ENCODE results near the gene KRTAP21-2.

Gene KRTAP21-2

DNA sequence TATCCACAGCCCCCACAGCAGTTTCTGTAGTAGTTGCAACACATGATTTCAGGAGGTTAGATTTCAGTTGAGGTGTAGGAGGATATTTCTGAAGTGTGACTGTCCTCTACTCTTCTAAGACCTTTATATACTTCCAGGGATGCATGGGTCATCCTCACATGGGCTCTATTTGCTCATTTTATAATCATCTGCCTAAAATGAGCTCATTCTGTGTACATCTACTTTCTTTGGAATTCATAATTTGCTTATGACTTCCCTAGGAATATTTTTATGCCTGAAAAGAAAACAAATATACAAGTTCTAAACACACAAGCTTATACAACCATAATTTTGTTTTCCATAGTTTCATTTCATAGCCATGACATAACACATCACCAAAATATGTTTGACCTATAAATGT lies at the start of gene KRTAP21-2:
TSS of gene KRTAP21-2 (minus strand) at position 101 of the 400 bp plus-strand sequence. CDS start at position 44, 57 bp downstream.
- H3K9me2 ChIP-seq (replicated peaks; ENCODE audit: insufficient read depth, low read length), result no peaks in the 10 kb centered on the region
- no peaks in the 10 kb centered on the region for H3K9me3 ChIP-seq (ENCODE audit: insufficient read depth, low read length)
- no peaks in the 10 kb centered on the region for H3K27me3 ChIP-seq (ENCODE audit: low read length)
- H2AFZ ChIP-seq (ENCODE audit: low read depth, low read length, severe bottlenecking), result no peak within 1 kb of the TSS
- no peak for TF ChIP-seq EZH2phosphoT487 (conservative IDR thresholded peaks at IDR 0.05; ENCODE audit: low read length)
- TF ChIP-seq, protein P1, sequence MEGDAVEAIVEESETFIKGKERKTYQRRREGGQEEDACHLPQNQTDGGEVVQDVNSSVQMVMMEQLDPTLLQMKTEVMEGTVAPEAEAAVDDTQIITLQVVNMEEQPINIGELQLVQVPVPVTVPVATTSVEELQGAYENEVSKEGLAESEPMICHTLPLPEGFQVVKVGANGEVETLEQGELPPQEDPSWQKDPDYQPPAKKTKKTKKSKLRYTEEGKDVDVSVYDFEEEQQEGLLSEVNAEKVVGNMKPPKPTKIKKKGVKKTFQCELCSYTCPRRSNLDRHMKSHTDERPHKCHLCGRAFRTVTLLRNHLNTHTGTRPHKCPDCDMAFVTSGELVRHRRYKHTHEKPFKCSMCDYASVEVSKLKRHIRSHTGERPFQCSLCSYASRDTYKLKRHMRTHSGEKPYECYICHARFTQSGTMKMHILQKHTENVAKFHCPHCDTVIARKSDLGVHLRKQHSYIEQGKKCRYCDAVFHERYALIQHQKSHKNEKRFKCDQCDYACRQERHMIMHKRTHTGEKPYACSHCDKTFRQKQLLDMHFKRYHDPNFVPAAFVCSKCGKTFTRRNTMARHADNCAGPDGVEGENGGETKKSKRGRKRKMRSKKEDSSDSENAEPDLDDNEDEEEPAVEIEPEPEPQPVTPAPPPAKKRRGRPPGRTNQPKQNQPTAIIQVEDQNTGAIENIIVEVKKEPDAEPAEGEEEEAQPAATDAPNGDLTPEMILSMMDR (IDR thresholded peaks at IDR 0.05; ENCODE audit: insufficient read depth, low read length, poor library complexity, severe bottlenecking), result no peak
- no peak within 1 kb of the TSS for H3K4me2 ChIP-seq (ENCODE audit: low read depth, low read length, poor library complexity, severe bottlenecking)
- H3K79me2 ChIP-seq (ENCODE audit: insufficient read depth, low read length), result no peaks in the 10 kb centered on the region
- no peak within 1 kb of the TSS for H3K4me3 ChIP-seq (ENCODE audit: insufficient read depth, low read length, poor library complexity, severe bottlenecking)
- no peak within 1 kb of the TSS for H3K9ac ChIP-seq (ENCODE audit: low read length)
- H3K27ac ChIP-seq (ENCODE audit: low read depth, low read length), result no peak within 1 kb of the TSS
- H4K20me1 ChIP-seq (ENCODE audit: low read depth, low read length), result no peaks in the 10 kb centered on the region
- H3F3A ChIP-seq (ENCODE audit: insufficient read depth), result no peaks in the 10 kb centered on the region
- no peaks in the 10 kb centered on the region for H3K36me3 ChIP-seq (ENCODE audit: low read length)

DNA sequence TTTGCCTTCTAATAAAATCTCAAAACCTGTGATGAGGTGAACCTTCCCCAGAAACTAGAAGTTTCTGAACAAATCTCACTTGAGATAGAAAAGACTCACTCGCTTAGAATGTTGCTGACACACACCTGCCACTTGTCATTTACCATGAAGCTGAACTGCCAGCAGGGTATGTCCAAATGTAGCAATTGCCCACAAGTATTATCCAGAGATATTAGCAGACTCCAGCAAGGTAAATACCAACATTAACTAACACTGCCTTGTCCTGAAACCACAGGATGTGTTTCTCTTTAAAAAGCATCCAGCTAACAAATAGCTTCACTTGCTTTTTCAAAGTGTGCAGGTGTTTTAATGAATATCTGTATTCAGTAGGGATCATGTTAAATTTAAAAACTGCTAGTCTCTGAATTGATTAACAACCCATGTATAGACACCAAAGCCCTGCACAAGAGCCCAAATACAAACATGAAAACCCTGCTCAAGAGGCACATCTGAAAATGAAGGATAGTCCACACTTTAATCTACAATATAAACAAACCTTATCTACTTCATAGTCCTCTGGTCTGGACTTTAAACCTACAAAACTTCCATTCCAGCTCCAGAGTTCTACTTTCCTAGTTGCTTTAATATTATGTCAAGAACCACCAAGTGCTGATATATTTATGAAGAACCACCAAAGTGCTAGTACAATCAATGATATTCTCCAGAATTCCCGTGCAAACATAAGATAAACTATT lies 46.7 kb upstream of the KRTAP21-2 start:
- Histone ChIP-seq H3K9ac (ENCODE audit: low read length) (no peak overlapping the region), H3K79me2 (ENCODE audit: insufficient read depth, low read length) (no peaks in the 10 kb centered on the region), H3K9me2 (replicated peaks; ENCODE audit: insufficient read depth, low read length) (no peaks in the 10 kb centered on the region), H3F3A (ENCODE audit: insufficient read depth) (no peaks in the 10 kb centered on the region), H2AFZ (ENCODE audit: low read depth, low read length, severe bottlenecking) (no peak overlapping the region), H4K20me1 (ENCODE audit: low read depth, low read length) (no peaks in the 10 kb centered on the region), H3K4me3 (ENCODE audit: insufficient read depth, low read length, poor library complexity, severe bottlenecking) (no peak overlapping the region), H3K4me2 (ENCODE audit: low read depth, low read length, poor library complexity, severe bottlenecking) (no peak overlapping the region), H3K27me3 (ENCODE audit: low read length) (no peaks in the 10 kb centered on the region), H3K9me3 (ENCODE audit: insufficient read depth, low read length) (no peaks in the 10 kb centered on the region), H3K27ac (ENCODE audit: low read depth, low read length) (no peak overlapping the region), H3K36me3 (ENCODE audit: low read length) (no peaks in the 10 kb centered on the region)
- TF ChIP-seq, protein P1 (IDR thresholded peaks at IDR 0.05; ENCODE audit: insufficient read depth, low read length, poor library complexity, severe bottlenecking), result no peak

DNA sequence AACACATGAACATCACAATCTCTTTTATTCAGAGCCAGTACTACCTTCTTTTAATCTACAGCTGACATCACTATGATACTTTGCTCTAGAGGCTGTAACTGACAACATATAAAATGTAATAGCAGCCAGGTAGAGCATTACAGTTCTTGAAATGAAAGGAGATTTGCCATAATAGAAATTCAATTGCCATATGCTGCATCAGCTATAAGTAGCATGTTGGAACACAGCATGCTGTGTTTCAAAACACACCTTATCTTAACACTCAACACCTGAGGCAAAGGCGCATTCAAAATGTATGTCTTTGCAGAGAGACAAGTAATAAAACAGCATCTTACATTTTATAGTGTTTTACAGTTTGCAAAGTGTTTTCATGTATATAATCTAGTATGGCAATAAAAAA lies 32.2 kb upstream of the KRTAP21-2 start:
- Histone ChIP-seq H3K4me2 (ENCODE audit: low read depth, low read length, poor library complexity, severe bottlenecking) (no peak overlapping the region), H3K27me3 (ENCODE audit: low read length) (no peaks in the 10 kb centered on the region), H3K79me2 (ENCODE audit: insufficient read depth, low read length) (no peaks in the 10 kb centered on the region), H3K4me3 (ENCODE audit: insufficient read depth, low read length, poor library complexity, severe bottlenecking) (no peak overlapping the region), H3K9me3 (ENCODE audit: insufficient read depth, low read length) (no peaks in the 10 kb centered on the region), H2AFZ (ENCODE audit: low read depth, low read length, severe bottlenecking) (no peak overlapping the region), H3F3A (ENCODE audit: insufficient read depth) (no peaks in the 10 kb centered on the region), H3K9ac (ENCODE audit: low read length) (no peak overlapping the region), H4K20me1 (ENCODE audit: low read depth, low read length) (no peaks in the 10 kb centered on the region), H3K36me3 (ENCODE audit: low read length) (no peaks in the 10 kb centered on the region), H3K27ac (ENCODE audit: low read depth, low read length) (no peak overlapping the region), H3K9me2 (replicated peaks; ENCODE audit: insufficient read depth, low read length) (no peaks in the 10 kb centered on the region)
- TF ChIP-seq, protein P1 (IDR thresholded peaks at IDR 0.05; ENCODE audit: insufficient read depth, low read length, poor library complexity, severe bottlenecking), result no peak
- no peak for TF ChIP-seq EZH2phosphoT487 (conservative IDR thresholded peaks at IDR 0.05; ENCODE audit: low read length)

All from SU-DHL-6 (cell line).